HFFc6 (cell line): ENCODE measurements around the gene KRTAP24-1. TPM values are rescaled to one million over a fixed set of nuclear protein-coding genes. Genes with fewer than 3 reads are reported as not detected.
A peak's percentile ranks its signal among the peaks of the same experiment; 100 is the strongest.

ENCODE experiments used
- DNase-seq: peaks from one replicate; pipeline ENCODE4 v3.0.0-alpha.2; 2018
- H3K27ac Mint-ChIP-seq: 2 replicates; pipeline ENCODE4 v1.8.0; 2020; ENCODE audit warnings: mild to moderate bottlenecking, mixed read lengths
- H3K27me3 Mint-ChIP-seq: 2 replicates; pipeline ENCODE4 v1.8.0; 2021; ENCODE audit warnings: mild to moderate bottlenecking, moderate library complexity, mixed read lengths; ENCODE audit not compliant: insufficient read depth
- H3K36me3 Mint-ChIP-seq: 2 replicates; pipeline ENCODE4 v1.8.0; 2021; ENCODE audit warnings: low read depth, mixed read lengths
- H3K4me1 Mint-ChIP-seq: 2 replicates; pipeline ENCODE4 v1.8.0; 2020; ENCODE audit warnings: low read depth, mixed read lengths
- H3K4me3 Mint-ChIP-seq: 2 replicates; pipeline ENCODE4 v1.8.0; 2020; ENCODE audit warnings: mild to moderate bottlenecking, moderate library complexity, mixed read lengths
- H3K9me3 Mint-ChIP-seq: 2 replicates; pipeline ENCODE4 v1.8.0; 2020; ENCODE audit warnings: mild to moderate bottlenecking, mixed read lengths
- CTCF ChIP-seq: fragments of 200-600 bp; sonication (generic); IDR thresholded peaks from 2 replicates; pipeline ENCODE4 v1.5.0; 2021; ENCODE audit warnings: antibody characterized with exemption, mild to moderate bottlenecking
- total RNA-seq, 6 experiments: library from RNA; stranded (reverse); fragmentation: NEBNext Ultra II Directional; extraction: Animal tissue kit (Norgen Biotek cat#: 25700); gene quantifications; 2 replicates in 1 of 6; 3 replicates in 5 of 6; pipeline ENCODE4 v1.2.3, GENCODE V29; 2021

KRTAP24-1 gene
- total RNA-seq, 6 experiments from 2014 or later, result not detected

DNA sequence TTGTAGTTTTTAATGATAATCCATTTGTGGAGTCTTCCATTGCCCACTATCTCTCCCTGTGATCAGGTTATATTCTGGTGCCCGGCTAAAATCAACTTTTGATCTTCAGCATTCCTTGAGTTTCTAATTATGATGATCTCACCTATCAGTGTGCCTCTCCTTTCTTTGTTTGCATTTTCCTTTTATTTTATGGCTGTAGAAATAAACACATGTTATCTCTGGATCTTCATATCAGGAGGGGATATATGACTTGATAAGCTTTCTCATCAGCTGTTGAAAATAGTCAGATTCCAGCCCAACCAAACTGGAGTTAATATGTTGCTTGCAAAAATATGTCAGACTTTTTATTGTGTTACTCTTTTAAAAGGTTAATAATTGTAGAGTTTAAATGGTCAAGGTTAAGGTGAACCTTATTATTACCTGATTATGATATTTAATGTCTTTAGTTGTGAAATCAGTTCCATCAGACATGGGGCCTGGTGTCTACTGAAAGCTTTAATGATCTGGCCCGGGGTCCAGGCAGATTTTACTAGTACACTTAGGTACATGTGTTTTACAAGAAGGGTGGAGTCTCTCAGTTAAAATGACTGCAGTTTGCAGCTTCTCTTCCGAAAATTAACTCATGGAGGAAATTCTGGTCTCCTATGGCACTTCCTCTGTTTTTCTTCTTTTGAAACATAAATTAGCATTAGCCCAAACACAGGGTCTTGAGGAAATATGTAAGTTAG, 12.8 kb downstream of the KRTAP24-1 start:
- H3K4me3 Mint-ChIP-seq, result no peak overlapping the region
- no peak for TF ChIP-seq CTCF
- peaks cover 42% of the 10 kb centered on the region for H3K9me3 Mint-ChIP-seq
- no peak overlapping the region for H3K27ac Mint-ChIP-seq
- H3K36me3 Mint-ChIP-seq, result no peaks in the 10 kb centered on the region
- no peaks in the 10 kb centered on the region for H3K4me1 Mint-ChIP-seq
- H3K27me3 Mint-ChIP-seq, result no peaks in the 10 kb centered on the region
- DNase-seq, result no peak

GRCh38 chr21:30268608-30269197, 14.0 kb downstream of the KRTAP24-1 start:
- no peak for TF ChIP-seq CTCF
- no peak overlapping the region for H3K27ac Mint-ChIP-seq
- H3K9me3 Mint-ChIP-seq, result peaks cover 36% of the 10 kb centered on the region
- no peaks in the 10 kb centered on the region for H3K27me3 Mint-ChIP-seq
- H3K4me3 Mint-ChIP-seq, result no peak overlapping the region
- no peak for DNase-seq
- no peaks in the 10 kb centered on the region for H3K4me1 Mint-ChIP-seq
- no peaks in the 10 kb centered on the region for H3K36me3 Mint-ChIP-seq

- Mint-ChIP-seq H3K4me3 (no peak overlapping the region), H3K9me3 (peaks cover 59% of the 10 kb centered on the region), H3K27me3 (no peaks in the 10 kb centered on the region), H3K36me3 (no peaks in the 10 kb centered on the region), H3K27ac (no peak overlapping the region), H3K4me1 (no peaks in the 10 kb centered on the region)
- no peak for DNase-seq
- peak; percentile 23; the same call in 1 of the 2 replicates for TF ChIP-seq CTCF
Measured at GRCh38 chr21:30257773-30258172, 25.0 kb downstream of the KRTAP24-1 start.

DNA sequence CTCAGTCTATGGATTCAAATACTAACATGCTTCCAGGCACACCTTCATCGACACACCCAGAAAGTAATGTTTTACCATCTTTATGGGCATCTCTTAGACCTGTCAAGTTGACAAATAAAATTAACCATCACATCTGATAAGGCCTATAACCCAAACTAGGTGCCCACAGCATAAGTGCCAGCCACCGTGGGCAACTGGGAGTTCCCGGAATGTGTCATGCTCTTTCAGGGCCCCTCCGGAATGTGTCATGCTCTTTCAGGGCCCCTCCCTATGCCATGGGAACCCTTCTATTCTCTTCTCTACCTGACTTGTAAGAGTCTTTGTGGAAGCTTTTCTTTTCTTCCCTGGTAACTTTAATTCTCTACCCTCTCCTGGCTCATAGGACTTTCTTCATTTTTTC, 26.6 kb downstream of the KRTAP24-1 start:
- H3K36me3 Mint-ChIP-seq, result no peaks in the 10 kb centered on the region
- H3K4me3 Mint-ChIP-seq, result no peak overlapping the region
- no peak overlapping the region for H3K27ac Mint-ChIP-seq
- DNase-seq, result no peak
- no peaks in the 10 kb centered on the region for H3K27me3 Mint-ChIP-seq
- H3K4me1 Mint-ChIP-seq, result no peaks in the 10 kb centered on the region
- peaks cover 52% of the 10 kb centered on the region for H3K9me3 Mint-ChIP-seq
- TF ChIP-seq CTCF, result no peak

DNA sequence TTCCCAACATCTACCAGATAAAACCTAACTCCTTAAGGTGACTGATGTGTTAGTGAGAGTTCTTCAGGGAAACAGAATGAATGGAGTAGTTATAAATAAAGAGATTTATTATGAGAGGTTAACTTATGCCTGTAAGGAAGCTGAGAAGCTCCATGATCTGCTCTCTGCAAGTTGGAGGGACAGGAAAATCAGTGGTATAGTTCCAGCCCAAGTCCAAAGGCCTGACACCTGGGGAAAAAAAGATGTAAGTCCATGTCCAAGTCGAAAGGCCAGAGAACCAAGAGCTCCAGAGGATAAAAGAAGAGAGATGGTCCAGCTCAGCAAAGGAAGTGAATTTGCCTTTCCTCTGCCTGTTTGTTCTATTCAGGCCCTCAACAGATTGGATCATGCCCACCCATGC, 27.1 kb downstream of the KRTAP24-1 start:
- peaks cover 52% of the 10 kb centered on the region for H3K9me3 Mint-ChIP-seq
- no peaks in the 10 kb centered on the region for H3K27me3 Mint-ChIP-seq
- H3K36me3 Mint-ChIP-seq, result no peaks in the 10 kb centered on the region

More for the DNA sequence above, 27.1 kb downstream of the KRTAP24-1 start:
- no peak for TF ChIP-seq CTCF
- no peak for DNase-seq
- H3K4me1 Mint-ChIP-seq, result no peaks in the 10 kb centered on the region
- no peak overlapping the region for H3K4me3 Mint-ChIP-seq
- no peak overlapping the region for H3K27ac Mint-ChIP-seq
